Neural cell (in vitro differentiated cells): ENCODE measurements around the gene PHKG1. TPM values are rescaled to one million over a fixed set of nuclear protein-coding genes. Genes with fewer than 3 reads are reported as not detected.
A peak's percentile ranks its signal among the peaks of the same experiment; 100 is the strongest.
"Not testable (repeated sequence)": the region's sequence is repeated elsewhere in the genome, so short reads cannot be mapped to it uniquely, and the experiment has no call there.

Experiments used
- H2AFZ ChIP-seq: fragments of 200-600, 300-800 bp; sonication (generic), shearing (Covaris generic); 2 replicates; pipeline ENCODE4 v1.6.0; 2014; ENCODE audit warnings: low read depth, mild to moderate bottlenecking, antibody characterized with exemption, low read length, moderate library complexity
- H3F3A ChIP-seq: fragments of 200-600 bp; shearing (Covaris generic); 2 replicates; pipeline ENCODE4 v1.6.1; 2016; ENCODE audit warnings: mild to moderate bottlenecking, moderate library complexity, mixed read lengths, antibody characterized with exemption, low read length; ENCODE audit not compliant: insufficient read depth, poor library complexity, severe bottlenecking
- H3K27ac ChIP-seq: fragments of 200-600, 300-800 bp; sonication (generic), shearing (Covaris generic); 2 replicates; pipeline ENCODE4 v1.5.1; 2014; ENCODE audit warnings: mild to moderate bottlenecking, low read length, moderate library complexity
- H3K27me3 ChIP-seq: fragments of 300-800, 200-600 bp; sonication (generic), shearing (Covaris generic); 2 replicates; pipeline ENCODE4 v1.6.0; 2014; ENCODE audit warnings: mild to moderate bottlenecking, low read depth, low read length, moderate library complexity; ENCODE audit not compliant: insufficient read depth
- H3K36me3 ChIP-seq: fragments of 300-800, 200-600 bp; sonication (generic), shearing (Covaris generic); 2 replicates; pipeline ENCODE4 v1.5.1; 2014; ENCODE audit warnings: mild to moderate bottlenecking, antibody characterized with exemption, low read length, moderate library complexity; ENCODE audit not compliant: insufficient read depth
- H3K4me2 ChIP-seq: fragments of 300-800, 200-600 bp; sonication (generic), shearing (Covaris generic); 2 replicates; pipeline ENCODE4 v1.6.0; 2014; ENCODE audit warnings: mild to moderate bottlenecking, low read length
- H3K4me3 ChIP-seq: fragments of 300-800, 200-600 bp; sonication (generic), shearing (Covaris generic); 2 replicates; pipeline ENCODE4 v1.5.1; 2014; ENCODE audit warnings: mild to moderate bottlenecking, low read length, moderate library complexity
- H3K79me2 ChIP-seq: fragments of 200-600 bp; shearing (Covaris generic); replicated peaks from 2 replicates; pipeline ENCODE4 v1.6.0; 2014; ENCODE audit warnings: mild to moderate bottlenecking, low read length, moderate library complexity; ENCODE audit not compliant: insufficient read depth
- H3K9ac ChIP-seq: fragments of 300-800, 200-600 bp; sonication (generic), shearing (Covaris generic); 2 replicates; pipeline ENCODE4 v1.6.1; 2016; ENCODE audit warnings: mild to moderate bottlenecking, low read length, mixed read lengths
- H3K9me2 ChIP-seq: fragments of 200-600 bp; shearing (Covaris generic); 2 replicates; pipeline ENCODE4 v1.6.1; 2016; ENCODE audit warnings: mild to moderate bottlenecking, low read length, mixed read lengths; ENCODE audit not compliant: insufficient read depth
- H3K9me3 ChIP-seq: fragments of 200-600, 300-800 bp; sonication (generic), shearing (Covaris generic); 2 replicates; pipeline ENCODE4 v1.6.1; 2016; ENCODE audit warnings: mild to moderate bottlenecking, mixed run types, low read length, moderate library complexity, mixed read lengths
- H4K20me1 ChIP-seq: fragments of 200-600 bp; shearing (Covaris generic); 2 replicates; pipeline ENCODE4 v1.6.1; 2016; ENCODE audit warnings: mild to moderate bottlenecking, mixed run types; ENCODE audit not compliant: insufficient read depth
- EP300 ChIP-seq: fragments of 450-650 bp; conservative IDR thresholded peaks from 2 replicates; pipeline ENCODE4 v1.6.1; 2014; ENCODE audit warnings: antibody characterized with exemption, mild to moderate bottlenecking, moderate library complexity; ENCODE audit not compliant: poor library complexity, severe bottlenecking
- EZH2 ChIP-seq: fragments of 200-600, 300-800 bp; shearing (Covaris generic), sonication (generic); IDR thresholded peaks from 2 replicates; pipeline ENCODE4 v1.6.1; 2014; ENCODE audit warnings: antibody characterized with exemption, low read length, borderline replicate concordance, mild to moderate bottlenecking; ENCODE audit not compliant: insufficient read depth, poor library complexity, severe bottlenecking
- MXI1 ChIP-seq: fragments of 450-650 bp; conservative IDR thresholded peaks from 2 replicates; pipeline ENCODE4 v1.6.1; 2014; ENCODE audit warnings: antibody characterized with exemption, mild to moderate bottlenecking; ENCODE audit not compliant: poor library complexity, severe bottlenecking
- POLR2AphosphoS5 ChIP-seq: IDR thresholded peaks from 2 replicates; pipeline ENCODE4 v1.6.1; 2012
- RAD21 ChIP-seq: fragments of 450-650 bp; conservative IDR thresholded peaks from 2 replicates; pipeline ENCODE4 v1.6.1; 2014; ENCODE audit warnings: antibody characterized with exemption, mild to moderate bottlenecking, moderate library complexity
- SMC3 ChIP-seq: fragments of 450-650 bp; conservative IDR thresholded peaks from 2 replicates; pipeline ENCODE4 v1.6.1; 2014; ENCODE audit warnings: antibody characterized with exemption, mild to moderate bottlenecking, moderate library complexity; ENCODE audit not compliant: poor library complexity
- TAF1 ChIP-seq: IDR thresholded peaks from 2 replicates; pipeline ENCODE4 v1.6.1; 2012; ENCODE audit warnings: low read depth
- polyA plus RNA-seq: library from polyadenylated mRNA; depleted of rRNA; stranded (reverse); fragments of >200 nt; gene quantifications from 2 replicates; pipeline ENCODE4 v1.2.3, GENCODE V29; 2014
- TF ChIP-seq, protein P1 (sequence below): IDR thresholded peaks from 2 replicates; pipeline ENCODE4 v1.6.1; 2012; ENCODE audit warnings: borderline replicate concordance
- TF ChIP-seq, protein P2 (sequence below): fragments of 450-650 bp; IDR thresholded peaks from 2 replicates; pipeline ENCODE4 v1.5.1; 2014; ENCODE audit warnings: antibody characterized with exemption, mild to moderate bottlenecking, moderate library complexity; ENCODE audit not compliant: poor library complexity, severe bottlenecking

PHKG1 gene
- polyA plus RNA-seq, 1 donor from 2014 or later, result 2.6 TPM

DNA sequence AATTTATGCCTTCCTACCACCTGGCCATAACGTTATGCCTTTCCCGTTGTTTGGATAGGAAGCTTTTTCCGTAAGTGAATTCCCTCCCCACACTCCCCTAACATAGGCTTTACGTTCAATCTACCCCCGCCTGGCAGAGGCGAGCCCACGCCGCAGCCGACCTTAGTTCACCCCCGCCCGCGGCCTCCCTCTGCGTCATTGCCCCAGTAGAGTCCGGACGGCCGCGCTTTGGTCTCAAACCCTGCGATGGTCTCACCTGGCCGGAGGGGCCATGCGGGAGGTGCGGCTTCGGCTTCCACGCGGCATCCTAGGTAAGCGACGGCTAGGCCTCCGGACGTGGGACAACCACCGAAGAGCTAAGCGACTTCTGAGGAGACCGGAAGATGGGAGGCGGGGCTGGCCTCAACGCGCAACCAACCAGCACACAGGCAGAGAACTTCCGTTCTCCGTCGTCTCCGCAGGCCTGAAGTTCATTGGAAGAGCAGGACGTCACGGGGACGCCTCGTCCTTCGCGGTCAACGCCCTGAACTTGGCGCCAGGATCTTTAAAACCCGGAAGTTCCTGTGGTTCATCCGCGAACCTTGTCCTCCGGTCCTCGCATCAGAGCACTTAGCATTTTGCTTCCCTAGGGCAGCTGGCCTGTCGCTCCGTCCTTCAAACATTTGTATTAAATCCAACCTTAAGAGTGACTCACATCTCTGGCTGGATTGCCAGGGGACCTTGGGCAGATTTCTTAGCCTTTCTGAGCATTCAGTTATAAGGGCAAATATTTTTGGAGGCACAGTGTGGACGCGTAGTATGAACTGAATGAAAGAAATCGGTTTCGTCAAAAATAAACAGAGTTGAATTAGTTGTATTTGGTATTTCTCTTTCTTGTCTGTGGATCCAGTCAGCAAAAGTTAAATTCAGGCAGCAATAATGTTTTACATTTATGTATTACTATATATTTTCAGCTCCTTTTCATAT lies 13.6 kb upstream of the PHKG1 start, which contains the start of gene CHCHD2:
TSS of gene CHCHD2 (minus strand) at position 369 of the 966 bp plus-strand sequence. CDS start at position 306, 63 bp downstream.
- Histone ChIP-seq H3K27me3 (no peaks in the 10 kb centered on the region), H3K9me3 (no peaks in the 10 kb centered on the region), H3F3A (no peaks in the 10 kb centered on the region), H3K79me2 (peaks cover 11% of the 10 kb centered on the region), H3K4me3 (peak within 1 kb of the TSS; percentile 77), H3K9ac (peak within 1 kb of the TSS; percentile 69), H3K36me3 (no peaks in the 10 kb centered on the region), H3K4me2 (peak within 1 kb of the TSS; percentile 5), H4K20me1 (no peaks in the 10 kb centered on the region), H2AFZ (peak within 1 kb of the TSS; percentile 56), H3K9me2 (no peaks in the 10 kb centered on the region), H3K27ac (peak within 1 kb of the TSS; percentile 37)
- TF ChIP-seq MXI1 (peak; percentile 76), EZH2 (no peak), TAF1 (peak; percentile 41), SMC3 (no peak), EP300 (no peak), RAD21 (no peak), POLR2AphosphoS5 (peak; percentile 34)
- TF ChIP-seq, protein P1, sequence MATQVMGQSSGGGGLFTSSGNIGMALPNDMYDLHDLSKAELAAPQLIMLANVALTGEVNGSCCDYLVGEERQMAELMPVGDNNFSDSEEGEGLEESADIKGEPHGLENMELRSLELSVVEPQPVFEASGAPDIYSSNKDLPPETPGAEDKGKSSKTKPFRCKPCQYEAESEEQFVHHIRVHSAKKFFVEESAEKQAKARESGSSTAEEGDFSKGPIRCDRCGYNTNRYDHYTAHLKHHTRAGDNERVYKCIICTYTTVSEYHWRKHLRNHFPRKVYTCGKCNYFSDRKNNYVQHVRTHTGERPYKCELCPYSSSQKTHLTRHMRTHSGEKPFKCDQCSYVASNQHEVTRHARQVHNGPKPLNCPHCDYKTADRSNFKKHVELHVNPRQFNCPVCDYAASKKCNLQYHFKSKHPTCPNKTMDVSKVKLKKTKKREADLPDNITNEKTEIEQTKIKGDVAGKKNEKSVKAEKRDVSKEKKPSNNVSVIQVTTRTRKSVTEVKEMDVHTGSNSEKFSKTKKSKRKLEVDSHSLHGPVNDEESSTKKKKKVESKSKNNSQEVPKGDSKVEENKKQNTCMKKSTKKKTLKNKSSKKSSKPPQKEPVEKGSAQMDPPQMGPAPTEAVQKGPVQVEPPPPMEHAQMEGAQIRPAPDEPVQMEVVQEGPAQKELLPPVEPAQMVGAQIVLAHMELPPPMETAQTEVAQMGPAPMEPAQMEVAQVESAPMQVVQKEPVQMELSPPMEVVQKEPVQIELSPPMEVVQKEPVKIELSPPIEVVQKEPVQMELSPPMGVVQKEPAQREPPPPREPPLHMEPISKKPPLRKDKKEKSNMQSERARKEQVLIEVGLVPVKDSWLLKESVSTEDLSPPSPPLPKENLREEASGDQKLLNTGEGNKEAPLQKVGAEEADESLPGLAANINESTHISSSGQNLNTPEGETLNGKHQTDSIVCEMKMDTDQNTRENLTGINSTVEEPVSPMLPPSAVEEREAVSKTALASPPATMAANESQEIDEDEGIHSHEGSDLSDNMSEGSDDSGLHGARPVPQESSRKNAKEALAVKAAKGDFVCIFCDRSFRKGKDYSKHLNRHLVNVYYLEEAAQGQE, result peak; percentile 36
- TF ChIP-seq, protein P2, sequence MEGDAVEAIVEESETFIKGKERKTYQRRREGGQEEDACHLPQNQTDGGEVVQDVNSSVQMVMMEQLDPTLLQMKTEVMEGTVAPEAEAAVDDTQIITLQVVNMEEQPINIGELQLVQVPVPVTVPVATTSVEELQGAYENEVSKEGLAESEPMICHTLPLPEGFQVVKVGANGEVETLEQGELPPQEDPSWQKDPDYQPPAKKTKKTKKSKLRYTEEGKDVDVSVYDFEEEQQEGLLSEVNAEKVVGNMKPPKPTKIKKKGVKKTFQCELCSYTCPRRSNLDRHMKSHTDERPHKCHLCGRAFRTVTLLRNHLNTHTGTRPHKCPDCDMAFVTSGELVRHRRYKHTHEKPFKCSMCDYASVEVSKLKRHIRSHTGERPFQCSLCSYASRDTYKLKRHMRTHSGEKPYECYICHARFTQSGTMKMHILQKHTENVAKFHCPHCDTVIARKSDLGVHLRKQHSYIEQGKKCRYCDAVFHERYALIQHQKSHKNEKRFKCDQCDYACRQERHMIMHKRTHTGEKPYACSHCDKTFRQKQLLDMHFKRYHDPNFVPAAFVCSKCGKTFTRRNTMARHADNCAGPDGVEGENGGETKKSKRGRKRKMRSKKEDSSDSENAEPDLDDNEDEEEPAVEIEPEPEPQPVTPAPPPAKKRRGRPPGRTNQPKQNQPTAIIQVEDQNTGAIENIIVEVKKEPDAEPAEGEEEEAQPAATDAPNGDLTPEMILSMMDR, result no peak

DNA sequence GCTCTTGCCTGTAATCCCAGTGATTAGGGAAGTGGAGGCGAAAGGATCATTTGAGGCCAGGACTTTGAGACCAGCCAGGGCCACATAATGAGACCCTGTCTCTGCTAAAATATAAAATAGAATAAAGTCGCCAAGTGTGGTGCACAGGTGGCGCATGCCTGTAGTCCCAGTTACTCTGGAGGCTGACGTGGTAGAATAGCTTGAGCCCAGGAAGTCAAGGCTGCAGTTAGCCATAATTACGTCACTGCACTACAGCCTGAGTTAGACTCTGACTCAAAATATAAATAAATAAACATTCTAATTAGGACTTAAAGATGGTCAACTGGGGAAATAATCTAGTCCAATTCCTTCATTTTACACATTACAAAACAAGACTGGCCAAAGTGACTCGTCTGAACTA lies 12.8 kb upstream of the PHKG1 start:
- Histone ChIP-seq H3K9ac (peak overlapping the region; percentile 69), H3K9me3 (no peaks in the 10 kb centered on the region), H3F3A (no peaks in the 10 kb centered on the region), H3K79me2 (peaks cover 11% of the 10 kb centered on the region), H3K27me3 (no peaks in the 10 kb centered on the region), H2AFZ (no peak overlapping the region), H3K27ac (no peak overlapping the region), H3K4me2 (peak overlapping the region; percentile 5), H4K20me1 (no peaks in the 10 kb centered on the region), H3K36me3 (no peaks in the 10 kb centered on the region), H3K4me3 (peak overlapping the region; percentile 77), H3K9me2 (no peaks in the 10 kb centered on the region)
- TF ChIP-seq, protein P2, result no peak
- TF ChIP-seq EP300 (no peak), MXI1 (no peak), SMC3 (no peak), RAD21 (no peak)

DNA sequence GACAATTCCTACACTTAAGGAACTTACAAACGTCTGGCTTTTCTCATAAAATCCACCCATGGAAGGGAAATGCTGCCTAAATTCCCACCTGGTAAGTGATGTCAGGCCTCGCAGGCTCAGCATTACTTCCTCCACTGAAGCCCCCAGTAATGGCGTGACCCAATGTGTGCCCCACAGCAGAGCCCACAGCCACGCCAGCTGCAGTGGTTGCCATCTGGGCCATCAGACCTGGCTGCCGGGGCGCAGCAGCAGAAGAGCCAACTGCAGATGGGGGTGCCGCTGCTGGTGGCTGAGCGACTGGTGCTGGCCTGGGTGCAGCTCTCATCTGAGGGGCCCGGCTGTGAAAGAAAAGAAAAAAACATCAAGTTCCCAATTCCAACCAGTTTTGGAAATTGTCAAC lies 11.4 kb upstream of the PHKG1 start:
- H3K4me3 ChIP-seq, H3K4me2 ChIP-seq, H3K27ac ChIP-seq, H3K36me3 ChIP-seq, H4K20me1 ChIP-seq, H3F3A ChIP-seq, H3K9ac ChIP-seq, H3K9me2 ChIP-seq, H2AFZ ChIP-seq, H3K9me3 ChIP-seq, H3K27me3 ChIP-seq: not testable (repeated sequence)
- H3K79me2 ChIP-seq, result peaks cover 11% of the 10 kb centered on the region
